ENCODE results near the gene GNMT. TPM values are rescaled to one million over a fixed set of nuclear protein-coding genes. Genes with fewer than 3 reads are reported as not detected.

Gene GNMT
- total and polyA plus RNA-seq, 9 of the 15 experiments (the other 6 are each of a cell fraction or from before 2014, with no cell fraction given), result 0.11 to 0.29 (median 0.15) TPM; not detected in 6

DNA sequence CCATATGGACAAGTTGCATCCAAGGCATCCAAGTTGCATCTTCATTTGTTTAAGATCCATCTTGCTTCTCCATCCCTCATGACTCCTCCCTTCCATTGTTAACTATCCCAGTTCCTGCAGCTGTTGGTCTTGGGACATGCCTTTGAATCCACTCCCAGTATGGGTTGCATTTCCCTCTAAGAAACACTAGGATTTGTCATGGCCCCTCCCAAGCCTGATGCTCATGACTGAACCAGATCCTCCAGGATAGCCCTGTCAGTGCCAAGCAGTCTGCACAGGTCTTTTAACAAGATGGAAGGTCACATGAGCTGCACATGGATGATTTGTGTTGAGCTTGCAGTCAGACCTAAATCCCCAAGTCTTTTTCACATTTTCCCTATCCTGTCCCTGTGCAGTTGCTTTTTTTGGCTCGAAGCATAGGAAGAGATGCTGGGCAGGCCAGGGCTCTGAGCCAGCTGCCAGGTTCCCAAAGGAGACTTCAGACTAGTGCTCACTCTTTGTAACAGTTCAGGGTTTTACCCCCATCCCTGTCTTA lies 28.0 kb downstream of the GNMT start:
- ChIA-PET POLR2A (interaction anchor here (0.5 to 2.1 kb wide), 10 partner anchors 10 to 502 kb away, joined by 3 to 18 read pairs (median 5); partner anchors contain the start of genes CUL7, KLHDC3, MEA1 and PEX6), CTCF (ENCODE audit: low intra/inter-chr PET ratio) (no interaction called here)
- Histone ChIP-seq H3K27me3 (ENCODE audit: control insufficient read depth in 2 of 2, insufficient read depth in 2 of 2, low read length in 2 of 2) (no peaks in the 10 kb centered on the region), H3K27ac (ENCODE audit: extremely low read depth, low read depth, low read length) (no peak overlapping the region), H3K4me1 (replicated peaks in 1 of 2; ENCODE audit: control insufficient read depth in 2 of 2, insufficient read depth in 2 of 2, low read length in 2 of 2) (peaks cover 32 to 33% of the 10 kb centered on the region in 2 experiments), H4K20me1 (replicated peaks; ENCODE audit: control insufficient read depth, insufficient read depth, low read length) (peaks cover 11% of the 10 kb centered on the region), H3K79me2 (ENCODE audit: control insufficient read depth, insufficient read depth, low read length) (peaks cover 30% of the 10 kb centered on the region), H3K36me3 (ENCODE audit: control insufficient read depth, insufficient read depth, low read length) (peaks cover 43% of the 10 kb centered on the region), H3K9me3 (replicated peaks; ENCODE audit: control insufficient read depth, insufficient read depth, low read depth, low read length) (no peaks in the 10 kb centered on the region), H3K4me3 (no peak overlapping the region), H3K9ac (ENCODE audit: insufficient read depth in 1 of 2, low read depth in 2 of 2, low read length in 2 of 2) (no peak overlapping the region), H3K9me1 (ENCODE audit: control insufficient read depth, insufficient read depth, low read length) (peaks cover 12% of the 10 kb centered on the region), H3K4me2 (ENCODE audit: insufficient read depth, low read length) (no peak overlapping the region), H2AFZ (ENCODE audit: low read depth, low read length) (no peak overlapping the region)
- intact Hi-C loops (cut with micrococcal nuclease) (no loop called here), in situ Hi-C loops (cut with MboI) (no loop called here)
- no peak for FAIRE-seq
- WGBS (ENCODE audit: insufficient coverage, low coverage, missing lambda C conversion rate), result 92% methylated on average over 1 of the region's 1 CpG
- ATAC-seq, result no peak
- BruUV-seq (replicated peaks), result no TSS peak
- TF ChIP-seq ZNF23 (CRISPR knock-in tag; IDR thresholded peaks at IDR 0.05), result no peak
- TF ChIP-seq NELFE (IDR thresholded peaks at IDR 0.05; ENCODE audit: insufficient read depth, insufficient read length), result no peak
- no peak for TF ChIP-seq TAF9B (IDR thresholded peaks at IDR 0.05; ENCODE audit: partially characterized antibody)
- TF ChIP-seq, protein P1, sequence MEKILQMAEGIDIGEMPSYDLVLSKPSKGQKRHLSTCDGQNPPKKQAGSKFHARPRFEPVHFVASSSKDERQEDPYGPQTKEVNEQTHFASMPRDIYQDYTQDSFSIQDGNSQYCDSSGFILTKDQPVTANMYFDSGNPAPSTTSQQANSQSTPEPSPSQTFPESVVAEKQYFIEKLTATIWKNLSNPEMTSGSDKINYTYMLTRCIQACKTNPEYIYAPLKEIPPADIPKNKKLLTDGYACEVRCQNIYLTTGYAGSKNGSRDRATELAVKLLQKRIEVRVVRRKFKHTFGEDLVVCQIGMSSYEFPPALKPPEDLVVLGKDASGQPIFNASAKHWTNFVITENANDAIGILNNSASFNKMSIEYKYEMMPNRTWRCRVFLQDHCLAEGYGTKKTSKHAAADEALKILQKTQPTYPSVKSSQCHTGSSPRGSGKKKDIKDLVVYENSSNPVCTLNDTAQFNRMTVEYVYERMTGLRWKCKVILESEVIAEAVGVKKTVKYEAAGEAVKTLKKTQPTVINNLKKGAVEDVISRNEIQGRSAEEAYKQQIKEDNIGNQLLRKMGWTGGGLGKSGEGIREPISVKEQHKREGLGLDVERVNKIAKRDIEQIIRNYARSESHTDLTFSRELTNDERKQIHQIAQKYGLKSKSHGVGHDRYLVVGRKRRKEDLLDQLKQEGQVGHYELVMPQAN (IDR thresholded peaks at IDR 0.05; ENCODE audit: borderline replicate concordance), result no peak
- no peak for TF ChIP-seq SAFB2 (IDR thresholded peaks at IDR 0.05; ENCODE audit: borderline replicate concordance, low read depth, low read length, severe bottlenecking)
- TF ChIP-seq, protein P2, sequence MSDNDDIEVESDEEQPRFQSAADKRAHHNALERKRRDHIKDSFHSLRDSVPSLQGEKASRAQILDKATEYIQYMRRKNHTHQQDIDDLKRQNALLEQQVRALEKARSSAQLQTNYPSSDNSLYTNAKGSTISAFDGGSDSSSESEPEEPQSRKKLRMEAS (CRISPR knock-in tag; IDR thresholded peaks at IDR 0.05), result no peak
- TF ChIP-seq CCNT2 (IDR thresholded peaks at IDR 0.05; ENCODE audit: borderline replicate concordance, extremely low read depth, insufficient read length, low read depth, low read length), result no peak
- TF ChIP-seq, protein P3, sequence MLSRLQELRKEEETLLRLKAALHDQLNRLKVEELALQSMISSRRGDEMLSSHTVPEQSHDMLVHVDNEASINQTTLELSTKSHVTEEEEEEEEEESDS (CRISPR knock-in tag; IDR thresholded peaks at IDR 0.05), result no peak
- no peak for TF ChIP-seq E2F3 (CRISPR knock-in tag; IDR thresholded peaks at IDR 0.05)
- TF ChIP-seq, protein P4, sequence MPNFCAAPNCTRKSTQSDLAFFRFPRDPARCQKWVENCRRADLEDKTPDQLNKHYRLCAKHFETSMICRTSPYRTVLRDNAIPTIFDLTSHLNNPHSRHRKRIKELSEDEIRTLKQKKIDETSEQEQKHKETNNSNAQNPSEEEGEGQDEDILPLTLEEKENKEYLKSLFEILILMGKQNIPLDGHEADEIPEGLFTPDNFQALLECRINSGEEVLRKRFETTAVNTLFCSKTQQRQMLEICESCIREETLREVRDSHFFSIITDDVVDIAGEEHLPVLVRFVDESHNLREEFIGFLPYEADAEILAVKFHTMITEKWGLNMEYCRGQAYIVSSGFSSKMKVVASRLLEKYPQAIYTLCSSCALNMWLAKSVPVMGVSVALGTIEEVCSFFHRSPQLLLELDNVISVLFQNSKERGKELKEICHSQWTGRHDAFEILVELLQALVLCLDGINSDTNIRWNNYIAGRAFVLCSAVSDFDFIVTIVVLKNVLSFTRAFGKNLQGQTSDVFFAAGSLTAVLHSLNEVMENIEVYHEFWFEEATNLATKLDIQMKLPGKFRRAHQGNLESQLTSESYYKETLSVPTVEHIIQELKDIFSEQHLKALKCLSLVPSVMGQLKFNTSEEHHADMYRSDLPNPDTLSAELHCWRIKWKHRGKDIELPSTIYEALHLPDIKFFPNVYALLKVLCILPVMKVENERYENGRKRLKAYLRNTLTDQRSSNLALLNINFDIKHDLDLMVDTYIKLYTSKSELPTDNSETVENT (CRISPR knock-in tag; IDR thresholded peaks at IDR 0.05), result no peak
- TF ChIP-seq, protein P5, sequence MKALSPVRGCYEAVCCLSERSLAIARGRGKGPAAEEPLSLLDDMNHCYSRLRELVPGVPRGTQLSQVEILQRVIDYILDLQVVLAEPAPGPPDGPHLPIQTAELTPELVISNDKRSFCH (CRISPR knock-in tag; IDR thresholded peaks at IDR 0.05), result no peak
- TF ChIP-seq, protein P5 (tag; IDR thresholded peaks at IDR 0.05), result no peak
- no peak for TF ChIP-seq STAT5A (IDR thresholded peaks at IDR 0.05; ENCODE audit: borderline replicate concordance, low read length)
- TF ChIP-seq ZNF133 (CRISPR knock-in tag; IDR thresholded peaks at IDR 0.05), result no peak
- TF ChIP-seq SMARCA5 (IDR thresholded peaks at IDR 0.05), result no peak
- TF ChIP-seq TCF3 (CRISPR knock-in tag; IDR thresholded peaks at IDR 0.05), result no peak
- no peak for TF ChIP-seq SIN3B (IDR thresholded peaks at IDR 0.05; ENCODE audit: low read depth)
- no peak for DNase-seq (ENCODE audit: extremely low read depth in 1 of 4, low spot score in 3 of 4)

Data from K562 (cell line).